WTC11 (cell line): ENCODE measurements around the gene THRSP. TPM values are rescaled to one million over a fixed set of nuclear protein-coding genes. Genes with fewer than 3 reads are reported as not detected.
"Not testable (repeated sequence)": the region's sequence is repeated elsewhere in the genome, so short reads cannot be mapped to it uniquely, and the experiment has no call there.

Experiments used
- ATAC-seq: fragments of 200-7000 bp; cut with Tn5 transposase; 2 replicates; pipeline ENCODE4 v1.10.0; 2021; ENCODE audit warnings: mild to moderate bottlenecking, moderate library complexity
- CTCF ChIA-PET: fragments of 300-600 bp; sonication (Branson Sonifier 250); formaldehyde crosslinking; loops from one replicate; lab custom pipeline; 2021; ENCODE audit warnings: antibody characterized with exemption; lab: Charles Lee
- POLR2A ChIA-PET: fragments of 350-600 bp; sonication (Branson Sonifier 250); formaldehyde crosslinking; loops from one replicate; lab custom pipeline; 2021; ENCODE audit warnings: antibody characterized with exemption; lab: Charles Lee
- DNase-seq: peaks from one replicate; pipeline ENCODE4 v3.0.0; 2021; ENCODE audit warnings: low spot score
- H3K27ac Mint-ChIP-seq: 2 replicates; pipeline ENCODE4 v1.8.0; 2021; ENCODE audit warnings: mixed read lengths
- H3K27me3 Mint-ChIP-seq: 2 replicates; pipeline ENCODE4 v1.8.0; 2021; ENCODE audit warnings: low read depth, mild to moderate bottlenecking, moderate library complexity, mixed read lengths
- H3K36me3 Mint-ChIP-seq: 2 replicates; pipeline ENCODE4 v1.8.0; 2021; ENCODE audit warnings: mixed read lengths
- H3K4me1 Mint-ChIP-seq: 2 replicates; pipeline ENCODE4 v1.8.0; 2022; ENCODE audit warnings: mixed read lengths
- H3K4me3 Mint-ChIP-seq: 2 replicates; pipeline ENCODE4 v1.8.0; 2021; ENCODE audit warnings: mild to moderate bottlenecking, moderate library complexity, mixed read lengths
- H3K9me3 Mint-ChIP-seq: 2 replicates; pipeline ENCODE4 v1.8.0; 2021; ENCODE audit warnings: mixed read lengths
- CBFB ChIP-seq: sonication (generic); formaldehyde crosslinking; IDR thresholded peaks from 2 replicates; pipeline ENCODE4 v1.8.1; 2022; ENCODE audit warnings: mild to moderate bottlenecking, low read depth, missing genetic modification reagents
- ERG ChIP-seq: fragments of 250-450 bp; sonication (Bioruptor Pico); IDR thresholded peaks from 2 replicates; pipeline ENCODE4 v1.8.0; 2021; ENCODE audit warnings: mild to moderate bottlenecking
- ESRRA ChIP-seq: sonication (generic); formaldehyde crosslinking; IDR thresholded peaks from 2 replicates; pipeline ENCODE4 v1.8.1; 2022; ENCODE audit warnings: mild to moderate bottlenecking, missing genetic modification reagents, borderline replicate concordance
- ETV6 ChIP-seq: sonication (generic); formaldehyde crosslinking; IDR thresholded peaks from 2 replicates; pipeline ENCODE4 v1.8.1; 2022; ENCODE audit warnings: mild to moderate bottlenecking, missing genetic modification reagents
- FOXP4 ChIP-seq: sonication (generic); formaldehyde crosslinking; IDR thresholded peaks from 2 replicates; pipeline ENCODE4 v1.8.0; 2022; ENCODE audit warnings: mild to moderate bottlenecking, missing genetic modification reagents
- GABPB1 ChIP-seq: sonication (generic); formaldehyde crosslinking; IDR thresholded peaks from 2 replicates; pipeline ENCODE4 v1.8.1; 2023; ENCODE audit warnings: mild to moderate bottlenecking, missing genetic modification reagents
- GTF2I ChIP-seq: fragments of 250-450 bp; sonication (Bioruptor Pico); conservative IDR thresholded peaks from 2 replicates; pipeline ENCODE4 v1.4.0; 2021; ENCODE audit warnings: mild to moderate bottlenecking
- IRF1 ChIP-seq: sonication (generic); formaldehyde crosslinking; IDR thresholded peaks from 2 replicates; pipeline ENCODE4 v1.8.0; 2023; ENCODE audit warnings: missing genetic modification reagents
- JUN ChIP-seq: sonication (generic); formaldehyde crosslinking; IDR thresholded peaks from 2 replicates; pipeline ENCODE4 v1.8.0; 2023; ENCODE audit warnings: mild to moderate bottlenecking, missing genetic modification reagents
- MYBL2 ChIP-seq: sonication (generic); formaldehyde crosslinking; IDR thresholded peaks from 2 replicates; pipeline ENCODE4 v1.8.1; 2023; ENCODE audit warnings: mild to moderate bottlenecking, moderate library complexity, missing genetic modification reagents
- NFATC4 ChIP-seq: fragments of 250-450 bp; sonication (Bioruptor Pico); IDR thresholded peaks from 2 replicates; pipeline ENCODE4 v1.9.0; 2021; ENCODE audit warnings: mild to moderate bottlenecking
- PRRX2 ChIP-seq: fragments of 250-450 bp; sonication (Bioruptor Pico); IDR thresholded peaks from 2 replicates; pipeline ENCODE4 v1.8.0; 2021; ENCODE audit warnings: mild to moderate bottlenecking
- SOX15 ChIP-seq: fragments of 250-450 bp; sonication (Bioruptor Pico); IDR thresholded peaks from 2 replicates; pipeline ENCODE4 v1.9.0; 2021; ENCODE audit warnings: mild to moderate bottlenecking
- SP1 ChIP-seq: sonication (generic); formaldehyde crosslinking; conservative IDR thresholded peaks from 2 replicates; pipeline ENCODE4 v1.8.1; 2022; ENCODE audit warnings: missing genetic modification reagents
- TEAD4 ChIP-seq: sonication (generic); formaldehyde crosslinking; IDR thresholded peaks from 2 replicates; pipeline ENCODE4 v1.8.0; 2022; ENCODE audit warnings: mild to moderate bottlenecking, missing genetic modification reagents
- ZBTB21 ChIP-seq: sonication (generic); formaldehyde crosslinking; IDR thresholded peaks from 2 replicates; pipeline ENCODE4 v1.8.1; 2023; ENCODE audit warnings: mild to moderate bottlenecking, missing genetic modification reagents, borderline replicate concordance
- ZNF138 ChIP-seq: sonication (generic); formaldehyde crosslinking; conservative IDR thresholded peaks from 2 replicates; pipeline ENCODE4 v1.8.1; 2022; ENCODE audit warnings: mild to moderate bottlenecking, moderate library complexity, missing genetic modification reagents
- ZNF232 ChIP-seq: sonication (generic); formaldehyde crosslinking; IDR thresholded peaks from 2 replicates; pipeline ENCODE4 v1.8.0; 2022; ENCODE audit warnings: mild to moderate bottlenecking, missing genetic modification reagents
- ZNF317 ChIP-seq: sonication (generic); formaldehyde crosslinking; IDR thresholded peaks from 2 replicates; pipeline ENCODE4 v1.8.1; 2023; ENCODE audit warnings: low read depth, mild to moderate bottlenecking, moderate library complexity, missing genetic modification reagents, borderline replicate concordance
- ZNF423 ChIP-seq: fragments of 250-450 bp; sonication (Bioruptor Pico); IDR thresholded peaks from 2 replicates; pipeline ENCODE4 v2.1.2; 2022; ENCODE audit warnings: mild to moderate bottlenecking, moderate library complexity
- ZSCAN18 ChIP-seq: fragments of 250-450 bp; sonication (Bioruptor Pico); IDR thresholded peaks from 2 replicates; pipeline ENCODE4 v2.1.2; 2022; ENCODE audit warnings: mild to moderate bottlenecking, moderate library complexity
- total RNA-seq: library from RNA; stranded (reverse); gene quantifications from 3 replicates; pipeline ENCODE4 v1.2.3, GENCODE V29; 2021
- TF ChIP-seq, protein P1 (sequence below): sonication (generic); formaldehyde crosslinking; IDR thresholded peaks from 2 replicates; pipeline ENCODE4 v1.8.1; 2023; ENCODE audit warnings: mild to moderate bottlenecking, missing genetic modification reagents
- TF ChIP-seq, protein P2 (sequence below): sonication (generic); formaldehyde crosslinking; IDR thresholded peaks from 2 replicates; pipeline ENCODE4 v1.8.1; 2022; ENCODE audit warnings: mild to moderate bottlenecking, moderate library complexity, missing genetic modification reagents

Gene THRSP
- total RNA-seq, 1 experiment from 2014 or later, result not detected

DNA sequence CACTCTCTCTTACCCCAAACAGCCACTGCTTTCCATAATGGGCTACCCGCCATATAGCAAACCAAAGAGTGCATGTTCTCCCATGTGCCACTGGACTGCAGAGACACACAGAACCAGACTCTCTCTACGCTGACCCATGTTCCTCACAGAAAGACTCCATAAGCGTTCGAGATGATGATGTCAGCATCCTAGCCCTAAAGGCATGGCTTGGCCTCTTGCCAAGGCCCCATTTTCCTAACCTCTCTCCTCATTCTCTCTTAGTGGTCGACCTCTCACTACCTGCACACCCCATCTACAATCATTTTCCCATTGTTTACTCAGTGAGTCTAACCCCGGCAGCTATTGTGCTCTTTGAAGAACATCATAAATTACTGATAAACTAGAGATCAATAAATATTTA, 11.1 kb downstream of the THRSP start (continued):
- TF ChIP-seq FOXP4 (CRISPR knock-in tag), result no peak
- no peak for TF ChIP-seq ZNF317 (CRISPR knock-in tag)
- no peak for TF ChIP-seq NFATC4
- TF ChIP-seq, protein P1, sequence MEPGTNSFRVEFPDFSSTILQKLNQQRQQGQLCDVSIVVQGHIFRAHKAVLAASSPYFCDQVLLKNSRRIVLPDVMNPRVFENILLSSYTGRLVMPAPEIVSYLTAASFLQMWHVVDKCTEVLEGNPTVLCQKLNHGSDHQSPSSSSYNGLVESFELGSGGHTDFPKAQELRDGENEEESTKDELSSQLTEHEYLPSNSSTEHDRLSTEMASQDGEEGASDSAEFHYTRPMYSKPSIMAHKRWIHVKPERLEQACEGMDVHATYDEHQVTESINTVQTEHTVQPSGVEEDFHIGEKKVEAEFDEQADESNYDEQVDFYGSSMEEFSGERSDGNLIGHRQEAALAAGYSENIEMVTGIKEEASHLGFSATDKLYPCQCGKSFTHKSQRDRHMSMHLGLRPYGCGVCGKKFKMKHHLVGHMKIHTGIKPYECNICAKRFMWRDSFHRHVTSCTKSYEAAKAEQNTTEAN (CRISPR knock-in tag), result no peak
- TF ChIP-seq ZNF423, result no peak
- TF ChIP-seq ETV6 (CRISPR knock-in tag), result no peak

GRCh38 chr11:78076733-78077403, 13.2 kb downstream of the THRSP start:
- peaks cover 8% of the 10 kb centered on the region for H3K27me3 Mint-ChIP-seq
- POLR2A ChIA-PET, result no interaction called here
- peaks cover 7% of the 10 kb centered on the region for H3K36me3 Mint-ChIP-seq
- peak overlapping the region; percentile 18; the same call in 1 of the 2 replicates for H3K27ac Mint-ChIP-seq
- CTCF ChIA-PET, result no interaction called here
- TF ChIP-seq ZNF138 (no peak), TEAD4 (CRISPR knock-in tag) (no peak), IRF1 (no peak), ZNF232 (CRISPR knock-in tag) (no peak), MYBL2 (CRISPR knock-in tag) (no peak), JUN (CRISPR knock-in tag) (no peak), SP1 (CRISPR knock-in tag) (no peak), ERG (CRISPR knock-in tag) (no peak), CBFB (CRISPR knock-in tag) (no peak), SOX15 (no peak), ESRRA (CRISPR knock-in tag) (no peak), ZSCAN18 (CRISPR knock-in tag) (no peak), GABPB1 (CRISPR knock-in tag) (no peak), ZBTB21 (CRISPR knock-in tag) (no peak), GTF2I (CRISPR knock-in tag) (no peak), PRRX2 (CRISPR knock-in tag) (no peak)
- TF ChIP-seq, protein P2, sequence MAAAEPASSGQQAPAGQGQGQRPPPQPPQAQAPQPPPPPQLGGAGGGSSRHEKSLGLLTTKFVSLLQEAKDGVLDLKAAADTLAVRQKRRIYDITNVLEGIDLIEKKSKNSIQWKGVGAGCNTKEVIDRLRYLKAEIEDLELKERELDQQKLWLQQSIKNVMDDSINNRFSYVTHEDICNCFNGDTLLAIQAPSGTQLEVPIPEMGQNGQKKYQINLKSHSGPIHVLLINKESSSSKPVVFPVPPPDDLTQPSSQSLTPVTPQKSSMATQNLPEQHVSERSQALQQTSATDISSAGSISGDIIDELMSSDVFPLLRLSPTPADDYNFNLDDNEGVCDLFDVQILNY, result no peak
- ATAC-seq (no peak), DNase-seq (no peak)
- H3K4me1 Mint-ChIP-seq, result peaks cover 17% of the 10 kb centered on the region
- H3K4me3 Mint-ChIP-seq, result no peak overlapping the region
- no peaks in the 10 kb centered on the region for H3K9me3 Mint-ChIP-seq

DNA sequence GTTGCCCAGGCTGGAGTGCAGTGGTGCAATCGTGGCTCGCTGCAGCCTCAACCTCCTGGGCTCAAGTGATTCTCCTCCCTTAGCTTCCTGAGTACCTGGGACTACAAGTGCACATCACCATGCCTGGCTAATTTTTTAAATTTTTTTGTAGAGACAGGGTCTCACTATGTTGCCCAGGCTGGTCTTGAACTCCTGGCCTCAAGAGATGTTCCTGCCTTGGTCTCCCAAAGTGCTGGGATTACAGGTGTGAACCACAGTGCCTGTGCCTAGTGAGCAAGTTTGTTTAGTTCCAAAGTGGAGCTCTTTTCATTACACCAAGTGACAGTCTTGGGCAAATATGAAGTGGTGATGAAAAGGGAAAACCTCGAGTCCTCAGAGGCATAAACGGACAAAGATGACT, 13.9 kb downstream of the THRSP start:
- H3K27me3 Mint-ChIP-seq, H3K9me3 Mint-ChIP-seq, CTCF ChIA-PET, POLR2A ChIA-PET, DNase-seq, ATAC-seq, H3K36me3 Mint-ChIP-seq: not testable (repeated sequence)
- Mint-ChIP-seq H3K4me3 (peak overlapping the region; percentile 91), H3K27ac (peak overlapping the region; percentile 50; the same call in 1 of the 2 replicates), H3K4me1 (peaks cover 17% of the 10 kb centered on the region)
